GM12864 (cell line): ENCODE results near the gene CCT2.

ENCODE experiments used
- DNase-seq: peaks from one replicate; pipeline ENCODE4 v3.0.0-alpha.2; 2011; ENCODE audit warnings: low read depth
- H3K4me3 ChIP-seq: 2 replicates; pipeline ENCODE4 v1.5.1; 2011; ENCODE audit warnings: mild to moderate bottlenecking, low read depth, low read length, control low read depth
- CTCF ChIP-seq: IDR thresholded peaks from 2 replicates; pipeline ENCODE4 v1.5.1; 2011; ENCODE audit warnings: low read depth, mild to moderate bottlenecking, moderate library complexity, low read length, control low read depth, inconsistent platforms; ENCODE audit errors: missing control alignments

The CCT2 gene

GRCh38 chr12:69569236-69569635 is 16.0 kb upstream of the CCT2 start:
- TF ChIP-seq CTCF: no peak
- no peak for DNase-seq
- H3K4me3 ChIP-seq: no peak overlapping the region

- no peak for TF ChIP-seq CTCF
- DNase-seq: no peak
- no peak overlapping the region for H3K4me3 ChIP-seq
These were observed 15.2 kb upstream of the CCT2 start for GRCh38 chr12:69570000-69570516.

GRCh38 chr12:69570545-69571399 is 14.5 kb upstream of the CCT2 start:
- TF ChIP-seq CTCF: peak; percentile 66
- H3K4me3 ChIP-seq: no peak overlapping the region
- DNase-seq: no peak

GRCh38 chr12:69575346-69575745 is 9.9 kb upstream of the CCT2 start:
- no peak for DNase-seq
- no peak for TF ChIP-seq CTCF
- no peak overlapping the region for H3K4me3 ChIP-seq

GRCh38 chr12:69578283-69578682 is 7.0 kb upstream of the CCT2 start:
- no peak for DNase-seq
- TF ChIP-seq CTCF: no peak

GRCh38 chr12:69579029-69579428 is 6.2 kb upstream of the CCT2 start:
- no peak overlapping the region for H3K4me3 ChIP-seq
- no peak for TF ChIP-seq CTCF
- no peak for DNase-seq

More at GRCh38 chr12:69578283-69578682, 7.0 kb upstream of the CCT2 start:
- no peak overlapping the region for H3K4me3 ChIP-seq
